DMS 273 (cell line): ENCODE measurements around the gene DDX50.
"Not testable (repeated sequence)": the region's sequence is repeated elsewhere in the genome, so short reads cannot be mapped to it uniquely, and the experiment has no call there.

Experiments used
- DNase-seq: peaks from one replicate; lab custom pipeline; 2025; ENCODE audit not compliant: unreplicated experiment; lab: John Stamatoyannopoulos, UW

DDX50 gene

GRCh38 chr10:68900427-68901104 lies 549 bp upstream of the DDX50 start:
- DNase-seq: peak; percentile 90

- DNase-seq: no peak
Measured at GRCh38 chr10:68902382-68902781, 1.3 kb downstream of the DDX50 start.

GRCh38 chr10:68924593-68924992 lies 23.5 kb downstream of the DDX50 start:
- no peak for DNase-seq

GRCh38 chr10:68925489-68925888 lies 24.4 kb downstream of the DDX50 start:
- no peak for DNase-seq

- not testable (repeated sequence) for DNase-seq
Measured at GRCh38 chr10:68929157-68929556, 28.0 kb downstream of the DDX50 start.

GRCh38 chr10:68929888-68930287 lies 28.8 kb downstream of the DDX50 start:
- not testable (repeated sequence) for DNase-seq

GRCh38 chr10:68932860-68933259 lies 31.7 kb downstream of the DDX50 start:
- DNase-seq: not testable (repeated sequence)

GRCh38 chr10:68934994-68935393 lies 33.9 kb downstream of the DDX50 start:
- no peak for DNase-seq

- peak; percentile 33 for DNase-seq
Measured at GRCh38 chr10:68938117-68938516, 37.0 kb downstream of the DDX50 start.

GRCh38 chr10:68938884-68939283 lies 37.8 kb downstream of the DDX50 start:
- no peak for DNase-seq

GRCh38 chr10:68940917-68941316 lies 39.8 kb downstream of the DDX50 start:
- not testable (repeated sequence) for DNase-seq

GRCh38 chr10:68950598-68950997 lies 49.5 kb downstream of the DDX50 start:
- DNase-seq: no peak

GRCh38 chr10:68954904-68955303 lies 53.8 kb downstream of the DDX50 start:
- DNase-seq: no peak

- DNase-seq: peak; percentile 69
Measured at GRCh38 chr10:68955355-68955831, 54.3 kb downstream of the DDX50 start.

- peak; percentile 94 for DNase-seq
Measured at GRCh38 chr10:68955832-68956532, 54.9 kb downstream of the DDX50 start, which contains the start of gene DDX21. DDX21 (plus strand) TSS chr10:68956170; CDS start chr10:68956226, 56 bp downstream.

GRCh38 chr10:68957284-68957615 lies 56.1 kb downstream of the DDX50 start:
- DNase-seq: no peak

- DNase-seq: peak; percentile 54
Measured at GRCh38 chr10:68957654-68958053, 56.5 kb downstream of the DDX50 start.

GRCh38 chr10:68959695-68960527 lies 58.8 kb downstream of the DDX50 start:
- no peak for DNase-seq

- no peak for DNase-seq
Measured at GRCh38 chr10:68963151-68963550, 62.0 kb downstream of the DDX50 start.

- DNase-seq: no peak
Measured at GRCh38 chr10:68973975-68974374, 72.9 kb downstream of the DDX50 start.

GRCh38 chr10:68975936-68976473 lies 74.9 kb downstream of the DDX50 start:
- not testable (repeated sequence) for DNase-seq
